WTC11 (cell line): ENCODE results near the gene BTBD1. TPM values are rescaled to one million over a fixed set of nuclear protein-coding genes. Genes with fewer than 3 reads are reported as not detected.
A peak's percentile ranks its signal among the peaks of the same experiment; 100 is the strongest.

Source experiments
- ATAC-seq: fragments of 200-7000 bp; cut with Tn5 transposase; 2 replicates; pipeline ENCODE4 v1.10.0; 2021; ENCODE audit warnings: mild to moderate bottlenecking, moderate library complexity
- CTCF ChIA-PET: fragments of 300-600 bp; sonication (Branson Sonifier 250); formaldehyde crosslinking; loops from one replicate; lab custom pipeline; 2021; ENCODE audit warnings: antibody characterized with exemption; lab: Charles Lee
- POLR2A ChIA-PET: fragments of 350-600 bp; sonication (Branson Sonifier 250); formaldehyde crosslinking; loops from one replicate; lab custom pipeline; 2021; ENCODE audit warnings: antibody characterized with exemption; lab: Charles Lee
- DNase-seq: peaks from one replicate; pipeline ENCODE4 v3.0.0; 2021; ENCODE audit warnings: low spot score
- H3K27ac Mint-ChIP-seq: 2 replicates; pipeline ENCODE4 v1.8.0; 2021; ENCODE audit warnings: mixed read lengths
- H3K27me3 Mint-ChIP-seq: 2 replicates; pipeline ENCODE4 v1.8.0; 2021; ENCODE audit warnings: low read depth, mild to moderate bottlenecking, moderate library complexity, mixed read lengths
- H3K36me3 Mint-ChIP-seq: 2 replicates; pipeline ENCODE4 v1.8.0; 2021; ENCODE audit warnings: mixed read lengths
- H3K4me1 Mint-ChIP-seq: 2 replicates; pipeline ENCODE4 v1.8.0; 2022; ENCODE audit warnings: mixed read lengths
- H3K4me3 Mint-ChIP-seq: 2 replicates; pipeline ENCODE4 v1.8.0; 2021; ENCODE audit warnings: mild to moderate bottlenecking, moderate library complexity, mixed read lengths
- H3K9me3 Mint-ChIP-seq: 2 replicates; pipeline ENCODE4 v1.8.0; 2021; ENCODE audit warnings: mixed read lengths
- FOXK1 ChIP-seq: sonication (generic); formaldehyde crosslinking; IDR thresholded peaks from 2 replicates; pipeline ENCODE4 v1.8.0; 2022; ENCODE audit warnings: mild to moderate bottlenecking, moderate library complexity, missing genetic modification reagents
- IRF1 ChIP-seq: sonication (generic); formaldehyde crosslinking; IDR thresholded peaks from 2 replicates; pipeline ENCODE4 v1.8.0; 2023; ENCODE audit warnings: missing genetic modification reagents
- MYBL2 ChIP-seq: sonication (generic); formaldehyde crosslinking; IDR thresholded peaks from 2 replicates; pipeline ENCODE4 v1.8.1; 2023; ENCODE audit warnings: mild to moderate bottlenecking, moderate library complexity, missing genetic modification reagents
- NR2C2 ChIP-seq: sonication (generic); formaldehyde crosslinking; IDR thresholded peaks from 2 replicates; pipeline ENCODE4 v1.8.0; 2022; ENCODE audit warnings: mild to moderate bottlenecking, missing genetic modification reagents
- NR3C1 ChIP-seq: sonication (generic); formaldehyde crosslinking; conservative IDR thresholded peaks from 2 replicates; pipeline ENCODE4 v1.8.1; 2023; ENCODE audit warnings: low read depth, mild to moderate bottlenecking, missing genetic modification reagents
- PRRX2 ChIP-seq: fragments of 250-450 bp; sonication (Bioruptor Pico); IDR thresholded peaks from 2 replicates; pipeline ENCODE4 v1.8.0; 2021; ENCODE audit warnings: mild to moderate bottlenecking
- USF2 ChIP-seq: sonication (generic); formaldehyde crosslinking; IDR thresholded peaks from 2 replicates; pipeline ENCODE4 v1.8.1; 2023; ENCODE audit warnings: mild to moderate bottlenecking, missing genetic modification reagents, moderate library complexity
- ZBTB21 ChIP-seq: sonication (generic); formaldehyde crosslinking; IDR thresholded peaks from 2 replicates; pipeline ENCODE4 v1.8.1; 2023; ENCODE audit warnings: mild to moderate bottlenecking, missing genetic modification reagents, borderline replicate concordance
- ZNF121 ChIP-seq: sonication (generic); formaldehyde crosslinking; IDR thresholded peaks from 2 replicates; pipeline ENCODE4 v1.8.0; 2023; ENCODE audit warnings: missing genetic modification reagents
- ZNF232 ChIP-seq: sonication (generic); formaldehyde crosslinking; IDR thresholded peaks from 2 replicates; pipeline ENCODE4 v1.8.0; 2022; ENCODE audit warnings: mild to moderate bottlenecking, missing genetic modification reagents
- ZNF281 ChIP-seq: sonication (generic); formaldehyde crosslinking; IDR thresholded peaks from 2 replicates; pipeline ENCODE4 v1.8.0; 2023; ENCODE audit warnings: mild to moderate bottlenecking, missing genetic modification reagents
- ZNF317 ChIP-seq: sonication (generic); formaldehyde crosslinking; IDR thresholded peaks from 2 replicates; pipeline ENCODE4 v1.8.1; 2023; ENCODE audit warnings: low read depth, mild to moderate bottlenecking, moderate library complexity, missing genetic modification reagents, borderline replicate concordance
- ZNF416 ChIP-seq: fragments of 250-450 bp; sonication (Bioruptor Pico); IDR thresholded peaks from 2 replicates; pipeline ENCODE4 v1.9.0; 2021; ENCODE audit warnings: mild to moderate bottlenecking, inconsistent platforms
- ZNF425 ChIP-seq: fragments of 250-450 bp; sonication (Bioruptor Pico); conservative IDR thresholded peaks from 2 replicates; pipeline ENCODE4 v1.9.0; 2021; ENCODE audit warnings: mild to moderate bottlenecking
- ZSCAN18 ChIP-seq: fragments of 250-450 bp; sonication (Bioruptor Pico); IDR thresholded peaks from 2 replicates; pipeline ENCODE4 v2.1.2; 2022; ENCODE audit warnings: mild to moderate bottlenecking, moderate library complexity
- total RNA-seq: library from RNA; stranded (reverse); gene quantifications from 3 replicates; pipeline ENCODE4 v1.2.3, GENCODE V29; 2021
- TF ChIP-seq, protein P1 (sequence below): sonication (generic); formaldehyde crosslinking; IDR thresholded peaks from 2 replicates; pipeline ENCODE4 v1.8.1; 2022; ENCODE audit warnings: low read depth, missing genetic modification reagents, borderline replicate concordance

The BTBD1 gene
- total RNA-seq, 1 experiment from 2014 or later = 39.6 TPM

- CTCF ChIA-PET = interaction anchor here (1.3 to 1.7 kb wide), 2 partner anchors 11 to 46 kb away, joined by 5 read pairs; partner anchors contain the start of genes BTBD1 and C15orf40
- TF ChIP-seq, protein P1, sequence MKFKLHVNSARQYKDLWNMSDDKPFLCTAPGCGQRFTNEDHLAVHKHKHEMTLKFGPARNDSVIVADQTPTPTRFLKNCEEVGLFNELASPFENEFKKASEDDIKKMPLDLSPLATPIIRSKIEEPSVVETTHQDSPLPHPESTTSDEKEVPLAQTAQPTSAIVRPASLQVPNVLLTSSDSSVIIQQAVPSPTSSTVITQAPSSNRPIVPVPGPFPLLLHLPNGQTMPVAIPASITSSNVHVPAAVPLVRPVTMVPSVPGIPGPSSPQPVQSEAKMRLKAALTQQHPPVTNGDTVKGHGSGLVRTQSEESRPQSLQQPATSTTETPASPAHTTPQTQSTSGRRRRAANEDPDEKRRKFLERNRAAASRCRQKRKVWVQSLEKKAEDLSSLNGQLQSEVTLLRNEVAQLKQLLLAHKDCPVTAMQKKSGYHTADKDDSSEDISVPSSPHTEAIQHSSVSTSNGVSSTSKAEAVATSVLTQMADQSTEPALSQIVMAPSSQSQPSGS (CRISPR knock-in tag) = no peak
- no peak for TF ChIP-seq ZNF121
- TF ChIP-seq USF2 (CRISPR knock-in tag) = peak; percentile 41; the same call in 1 of the 2 replicates
- TF ChIP-seq ZNF281 = no peak
- Mint-ChIP-seq H3K27ac (peak overlapping the region; percentile 78), H3K4me3 (no peak overlapping the region), H3K4me1 (peaks cover 21% of the 10 kb centered on the region), H3K9me3 (no peaks in the 10 kb centered on the region), H3K27me3 (no peaks in the 10 kb centered on the region), H3K36me3 (peaks cover 22% of the 10 kb centered on the region)
- POLR2A ChIA-PET = no interaction called here
- ATAC-seq = peak; percentile 75
- no peak for DNase-seq
These were observed 10.1 kb downstream of the BTBD1 start for GRCh38 chr15:83057002-83057401.

DNA sequence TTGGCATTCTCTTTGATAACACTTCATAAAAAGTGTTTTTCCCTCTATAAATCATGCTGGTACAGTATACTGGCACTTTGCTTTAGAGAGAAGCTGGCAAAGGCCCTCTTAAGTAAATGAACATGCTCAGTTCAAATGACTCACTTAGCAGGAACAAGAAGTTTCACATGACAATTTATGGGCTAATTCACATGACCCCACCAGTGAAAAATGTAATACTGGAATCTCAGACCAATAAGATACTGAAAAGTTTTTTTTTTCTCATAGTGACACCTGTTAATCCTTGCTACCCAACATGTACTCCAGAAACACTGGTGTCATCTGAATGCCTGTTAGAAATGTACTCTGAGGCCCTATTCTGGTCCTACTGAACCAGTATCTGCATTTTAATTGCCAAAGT lies 13.9 kb downstream of the BTBD1 start:
- H3K36me3 Mint-ChIP-seq = peaks cover 36% of the 10 kb centered on the region
- H3K9me3 Mint-ChIP-seq = no peaks in the 10 kb centered on the region
- H3K4me3 Mint-ChIP-seq = no peak overlapping the region
- ChIA-PET POLR2A (no interaction called here), CTCF (no interaction called here)
- DNase-seq (no peak), ATAC-seq (no peak)
- H3K27ac Mint-ChIP-seq = no peak overlapping the region
- no peaks in the 10 kb centered on the region for H3K27me3 Mint-ChIP-seq
- peaks cover 15% of the 10 kb centered on the region for H3K4me1 Mint-ChIP-seq
- TF ChIP-seq ZSCAN18 (CRISPR knock-in tag) (no peak), ZBTB21 (CRISPR knock-in tag) (no peak), FOXK1 (CRISPR knock-in tag) (no peak), PRRX2 (CRISPR knock-in tag) (no peak), ZNF317 (CRISPR knock-in tag) (no peak), NR2C2 (CRISPR knock-in tag) (no peak), ZNF232 (CRISPR knock-in tag) (no peak), ZNF416 (CRISPR knock-in tag) (no peak), USF2 (CRISPR knock-in tag) (no peak), ZNF425 (CRISPR knock-in tag) (no peak), NR3C1 (no peak), IRF1 (CRISPR knock-in tag) (no peak), ZNF121 (no peak), MYBL2 (CRISPR knock-in tag) (no peak)
- TF ChIP-seq, all 79 proteins: peak for 0
